T-cell (primary cell): Measurements from ENCODE around the gene PHRF1. TPM values are rescaled to one million over a fixed set of nuclear protein-coding genes. Genes with fewer than 3 reads are reported as not detected.

Source experiments
- ATAC-seq, 4 experiments: fragments of 200-7000 bp in 3 of 4; fragments of 150-1000 bp in 1 of 4; cut with Tn5 transposase; replicated peaks in 1 of 4; 1 replicate in 3 of 4; 2 replicates in 1 of 4; pipeline ENCODE4 v1.10.0; 2021; ENCODE audit warnings: moderate library complexity in 3 of 4, mild to moderate bottlenecking in 2 of 4, moderate number of reproducible peaks in 1 of 4
- CTCF ChIA-PET, 2 donors: fragments of 300-600 bp; sonication (Branson Sonifier 250); formaldehyde crosslinking; loops; one replicate each; lab custom pipeline; 2022; ENCODE audit warnings: antibody characterized with exemption in 2 of 2; lab: Charles Lee
- POLR2A ChIA-PET, 2 donors: fragments of 300-600 bp; sonication (Branson Sonifier 250); formaldehyde crosslinking; loops; one replicate each; lab custom pipeline; 2022; ENCODE audit warnings: antibody characterized with exemption in 2 of 2; lab: Charles Lee
- DNase-seq, 35 experiments: peaks; one replicate each; pipeline versions ENCODE4 v3.0.0 to v3.0.0-alpha.2; 2013 to 2023
- H3K27ac ChIP-seq: one replicate; pipeline ENCODE4 v1.5.1; 2013; ENCODE audit warnings: low read length
- H3K27me3 ChIP-seq, 2 experiments: replicated peaks in 1 of 2; 1 replicate in 1 of 2; 2 replicates in 1 of 2; pipeline versions ENCODE4 v1.6.1 to v1.7.0; 2013; ENCODE audit warnings: low read length in 1 of 2, mixed read lengths in 1 of 2; ENCODE audit not compliant: control insufficient read depth in 2 of 2, insufficient read depth in 2 of 2; ENCODE audit errors: extremely low read depth in 1 of 2
- H3K36me3 ChIP-seq, 2 donors: 1 replicate in 1 of 2; 2 replicates in 1 of 2; pipeline versions ENCODE4 v1.6.1 to v1.7.0; 2013; ENCODE audit warnings: low read length in 1 of 2; ENCODE audit not compliant: control insufficient read depth in 2 of 2, insufficient read depth in 1 of 2; ENCODE audit errors: extremely low read depth in 1 of 2
- H3K4me1 ChIP-seq, 2 experiments: 1 replicate in 1 of 2; 2 replicates in 1 of 2; pipeline versions ENCODE4 v1.6.1 to v1.7.0; 2013; ENCODE audit warnings: low read length in 2 of 2, mixed read lengths in 1 of 2; ENCODE audit not compliant: insufficient read depth in 2 of 2, control insufficient read depth in 1 of 2; ENCODE audit errors: extremely low read depth in 1 of 2
- H3K4me3 ChIP-seq, 2 donors: 1 replicate in 1 of 2; 2 replicates in 1 of 2; pipeline versions ENCODE4 v1.5.1 to v1.7.0; 2013; ENCODE audit warnings: mild to moderate bottlenecking in 2 of 2, low read length in 1 of 2, moderate library complexity in 1 of 2; ENCODE audit not compliant: control insufficient read depth in 1 of 2; ENCODE audit errors: extremely low read depth in 1 of 2
- H3K9me3 ChIP-seq: 2 replicates; pipeline ENCODE4 v1.7.0; 2013
- H3K27ac Mint-ChIP-seq, 2 donors: one replicate each; pipeline ENCODE4 v1.8.0; 2020 to 2021; ENCODE audit warnings: mild to moderate bottlenecking in 2 of 2, mixed read lengths in 2 of 2
- H3K27me3 Mint-ChIP-seq, 2 donors: one replicate each; pipeline ENCODE4 v1.8.0; 2021 to 2022; ENCODE audit warnings: mixed read lengths in 2 of 2
- H3K36me3 Mint-ChIP-seq: one replicate; pipeline ENCODE4 v1.8.0; 2021; ENCODE audit warnings: mixed read lengths
- H3K4me1 Mint-ChIP-seq, 3 donors: one replicate each; pipeline ENCODE4 v1.8.0; 2020 to 2022; ENCODE audit warnings: mixed read lengths in 3 of 3, mild to moderate bottlenecking in 1 of 3
- H3K4me3 Mint-ChIP-seq, 3 donors: one replicate each; pipeline ENCODE4 v1.8.0; 2020 to 2022; ENCODE audit warnings: mild to moderate bottlenecking in 3 of 3, mixed read lengths in 3 of 3, moderate library complexity in 3 of 3
- H3K9me3 Mint-ChIP-seq, 3 donors: one replicate each; pipeline ENCODE4 v1.8.0; 2020 to 2022; ENCODE audit warnings: mixed read lengths in 3 of 3
- WGBS: methylation state at CpG from one replicate; pipeline ENCODE4 v1.1.5; 2013; ENCODE audit warnings: missing lambda C conversion rate; ENCODE audit not compliant: insufficient coverage; 5-methylcytosine and 5-hydroxymethylcytosine counted together
- total RNA-seq, 35 experiments: library from RNA in 6 of 35; stranded (reverse) in 6 of 35; fragments of 120-200 nt in 1 of 35; gene quantifications; one replicate each; pipeline versions ENCODE4 v1.2.1 to v1.2.4 and lab custom pipeline; 2013 to 2026

Gene PHRF1
- total RNA-seq, 5 donors from 2014 or later (not counting 1 experiment from before 2014, with no cell fraction given) = 40.2 to 69.4 (median 66.3) TPM

DNA sequence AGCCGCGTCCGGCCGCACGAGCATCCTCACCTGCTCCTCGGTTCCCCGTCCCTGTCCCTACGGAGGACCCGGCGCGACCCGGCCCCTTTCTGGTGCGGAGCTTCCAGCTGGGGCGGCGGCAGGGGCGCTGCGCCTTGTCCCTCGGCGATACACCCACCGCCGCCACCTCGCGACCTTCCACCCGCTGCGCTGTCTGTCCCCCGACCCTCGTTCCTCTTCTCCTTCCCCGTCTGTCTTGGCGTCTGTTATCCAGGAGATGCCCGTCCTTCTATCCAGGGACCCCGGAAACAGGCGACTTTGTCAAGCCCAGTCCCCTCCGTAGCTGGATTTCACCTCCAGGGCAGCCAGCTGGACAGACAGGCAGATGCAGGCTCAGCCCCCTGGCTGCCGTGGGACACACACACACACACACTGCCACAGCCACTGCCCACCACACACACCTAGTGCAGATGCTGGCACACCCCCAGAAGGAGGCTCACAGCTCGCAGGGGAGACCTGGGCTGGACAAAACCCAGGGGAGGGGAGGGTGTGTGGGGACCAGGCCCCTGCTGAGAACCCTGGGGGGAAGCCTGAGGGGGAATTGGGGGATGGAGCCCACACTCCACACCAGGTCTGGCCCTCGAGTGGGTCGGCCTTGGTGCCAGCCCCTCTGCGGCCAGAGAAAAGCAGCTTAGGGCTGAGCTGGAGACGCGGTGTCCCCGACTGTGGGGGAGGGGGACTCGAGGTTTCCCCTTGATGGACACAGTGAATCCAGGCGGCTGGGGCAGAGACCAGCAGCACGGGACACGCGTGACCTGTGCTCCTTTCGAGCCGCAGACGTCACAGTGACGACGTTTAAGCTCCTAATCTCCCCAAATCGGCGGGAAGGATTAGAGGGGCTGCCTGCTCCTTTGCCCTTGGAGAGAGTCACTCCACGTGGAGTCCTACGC lies 61.6 kb downstream of the PHRF1 start:
- Mint-ChIP-seq H3K4me1 (peaks cover 15 to 19% (median 18%) of the 10 kb centered on the region in 3 donors), H3K4me3 (peak overlapping the region in 2 of 3 donors; percentile 36 to 75), H3K27ac (no peak overlapping the region), H3K9me3 (no peaks in the 10 kb centered on the region), H3K36me3 (no peaks in the 10 kb centered on the region), H3K27me3 (peaks cover 14 to 37% of the 10 kb centered on the region in 2 donors)
- peaks cover 0 to 35% of the 10 kb centered on the region in 2 experiments for H3K4me1 ChIP-seq
- no peaks in the 10 kb centered on the region for H3K9me3 ChIP-seq
- POLR2A ChIA-PET = no interaction called here
- WGBS = 34% methylated on average over 47 of the region's 55 CpGs
- CTCF ChIA-PET = interaction anchor here in 1 of 2 donors (0.5 kb wide), 1 partner anchor 84 kb away, joined by 5 read pairs; no protein-coding TSS in a partner anchor
- DNase-seq (no peak), ATAC-seq (no peak)
- no peaks in the 10 kb centered on the region for H3K36me3 ChIP-seq
- no peak overlapping the region for H3K27ac ChIP-seq
- peak overlapping the region in 1 of 2 donors; percentile 15 for H3K4me3 ChIP-seq
- H3K27me3 ChIP-seq = peaks cover 0 to 55% of the 10 kb centered on the region in 2 experiments

DNA sequence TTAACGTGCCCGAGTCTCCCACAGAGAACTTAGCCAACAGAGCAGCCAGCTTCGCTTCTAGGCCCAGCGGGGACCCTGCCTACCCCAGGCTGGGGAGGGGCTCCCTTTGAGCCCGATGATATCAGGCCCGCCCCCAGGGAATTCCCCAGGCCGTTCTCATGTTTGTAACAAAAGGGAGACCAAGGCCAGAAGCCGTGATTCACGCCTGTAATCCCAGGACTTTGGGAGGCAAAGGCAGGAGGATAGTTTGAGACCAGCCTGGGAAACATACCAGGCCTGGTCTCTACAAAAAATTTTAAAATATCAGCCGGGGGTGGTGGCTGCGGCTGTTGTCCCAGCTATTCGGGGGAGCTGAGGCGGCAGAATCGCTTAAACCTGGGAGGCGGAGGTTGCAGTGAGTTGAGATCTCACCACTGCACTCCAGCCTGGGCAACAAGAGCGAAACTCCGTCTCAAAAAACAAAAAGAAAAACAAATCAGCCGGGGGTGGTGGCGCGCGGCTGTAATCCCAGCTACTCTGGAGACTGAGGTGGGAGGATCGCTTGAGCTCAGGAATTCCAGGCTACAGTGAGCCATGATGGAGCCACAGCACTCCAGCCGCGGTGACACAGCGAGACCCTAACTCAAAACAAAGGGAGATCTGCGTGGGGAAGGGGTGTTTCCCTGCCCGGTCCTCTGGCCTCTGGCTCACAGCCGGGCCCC lies 62.5 kb downstream of the PHRF1 start:
- Histone ChIP-seq H3K36me3 (peaks cover 2 to 4% of the 10 kb centered on the region in 2 donors), H3K9me3 (no peaks in the 10 kb centered on the region), H3K4me1 (peaks cover 0 to 35% of the 10 kb centered on the region in 2 experiments), H3K27me3 (peaks cover 0 to 55% of the 10 kb centered on the region in 2 experiments), H3K27ac (no peak overlapping the region), H3K4me3 (no peak overlapping the region)
- H3K4me3 Mint-ChIP-seq = peak overlapping the region; percentile 9 to 75 (median 13)
- CTCF ChIA-PET = interaction anchor here in 1 of 2 donors (0.5 kb wide), 1 partner anchor 83 kb away, joined by 5 read pairs; no protein-coding TSS in a partner anchor
- POLR2A ChIA-PET = no interaction called here
- no peak for DNase-seq
- 78% methylated on average over 17 of the region's 28 CpGs for WGBS
- no peaks in the 10 kb centered on the region for H3K9me3 Mint-ChIP-seq
- H3K27ac Mint-ChIP-seq = no peak overlapping the region
- no peaks in the 10 kb centered on the region for H3K36me3 Mint-ChIP-seq
- peaks cover 15 to 19% (median 19%) of the 10 kb centered on the region in 3 donors for H3K4me1 Mint-ChIP-seq
- H3K27me3 Mint-ChIP-seq = peaks cover 14 to 35% of the 10 kb centered on the region in 2 donors
- no peak for ATAC-seq

- Histone ChIP-seq H3K27ac (no peak overlapping the region), H3K9me3 (no peaks in the 10 kb centered on the region), H3K4me3 (peak overlapping the region in 1 of 2 donors; percentile 38), H3K4me1 (peaks cover 0 to 35% of the 10 kb centered on the region in 2 experiments), H3K36me3 (peaks cover 5 to 11% of the 10 kb centered on the region in 2 donors), H3K27me3 (peaks cover 0 to 55% of the 10 kb centered on the region in 2 experiments)
- Mint-ChIP-seq H3K27ac (no peak overlapping the region), H3K27me3 (peaks cover 14 to 35% of the 10 kb centered on the region in 2 donors), H3K36me3 (no peaks in the 10 kb centered on the region), H3K4me1 (peaks cover 15 to 19% (median 19%) of the 10 kb centered on the region in 3 donors), H3K4me3 (peak overlapping the region in 1 of 3 donors; percentile 75), H3K9me3 (no peaks in the 10 kb centered on the region)
- WGBS = 8% methylated on average over 76 of the region's 80 CpGs
- ATAC-seq (peak; percentile 11 to 30 (median 22)), DNase-seq (no peak)
- ChIA-PET CTCF (no interaction called here), POLR2A (no interaction called here)
These were observed 63.2 kb downstream of the PHRF1 start for GRCh38 chr11:639332-639955.

DNA sequence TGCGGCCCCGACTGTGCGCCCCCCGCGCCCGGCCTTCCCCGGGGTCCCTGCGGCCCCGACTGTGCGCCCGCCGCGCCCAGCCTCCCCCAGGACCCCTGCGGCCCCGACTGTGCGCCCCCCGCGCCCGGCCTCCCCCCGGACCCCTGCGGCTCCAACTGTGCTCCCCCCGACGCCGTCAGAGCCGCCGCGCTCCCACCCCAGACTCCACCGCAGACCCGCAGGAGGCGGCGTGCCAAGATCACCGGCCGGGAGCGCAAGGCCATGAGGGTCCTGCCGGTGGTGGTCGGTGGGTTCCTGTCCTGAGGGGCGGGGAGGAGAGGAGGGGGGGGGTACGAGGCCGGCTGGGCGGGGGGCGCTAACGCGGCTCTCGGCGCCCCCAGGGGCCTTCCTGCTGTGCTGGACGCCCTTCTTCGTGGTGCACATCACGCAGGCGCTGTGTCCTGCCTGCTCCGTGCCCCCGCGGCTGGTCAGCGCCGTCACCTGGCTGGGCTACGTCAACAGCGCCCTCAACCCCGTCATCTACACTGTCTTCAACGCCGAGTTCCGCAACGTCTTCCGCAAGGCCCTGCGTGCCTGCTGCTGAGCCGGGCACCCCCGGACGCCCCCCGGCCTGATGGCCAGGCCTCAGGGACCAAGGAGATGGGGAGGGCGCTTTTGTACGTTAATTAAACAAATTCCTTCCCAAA lies 63.9 kb downstream of the PHRF1 start:
- peaks cover 0 to 51% of the 10 kb centered on the region in 2 experiments for H3K27me3 ChIP-seq
- no peak overlapping the region for H3K27ac ChIP-seq
- POLR2A ChIA-PET = no interaction called here
- Mint-ChIP-seq H3K4me1 (peaks cover 15 to 19% (median 19%) of the 10 kb centered on the region in 3 donors), H3K4me3 (peak overlapping the region; percentile 25 to 75 (median 37)), H3K27me3 (peaks cover 14 to 32% of the 10 kb centered on the region in 2 donors), H3K27ac (peak overlapping the region in 1 of 2 donors; percentile 39), H3K36me3 (peaks cover under 1% of the 10 kb centered on the region), H3K9me3 (no peaks in the 10 kb centered on the region)
- peaks cover 7 to 13% of the 10 kb centered on the region in 2 donors for H3K36me3 ChIP-seq
- H3K4me1 ChIP-seq = peaks cover 0 to 35% of the 10 kb centered on the region in 2 experiments
- H3K9me3 ChIP-seq = no peaks in the 10 kb centered on the region
- CTCF ChIA-PET = no interaction called here
- ATAC-seq (peak in 2 of 4 experiments; percentile 14 to 24), DNase-seq (peak in 1 of 35 experiments; percentile 52)
- 10% methylated on average over 55 of the region's 69 CpGs for WGBS
- H3K4me3 ChIP-seq = peak overlapping the region in 1 of 2 donors; percentile 50

DNA sequence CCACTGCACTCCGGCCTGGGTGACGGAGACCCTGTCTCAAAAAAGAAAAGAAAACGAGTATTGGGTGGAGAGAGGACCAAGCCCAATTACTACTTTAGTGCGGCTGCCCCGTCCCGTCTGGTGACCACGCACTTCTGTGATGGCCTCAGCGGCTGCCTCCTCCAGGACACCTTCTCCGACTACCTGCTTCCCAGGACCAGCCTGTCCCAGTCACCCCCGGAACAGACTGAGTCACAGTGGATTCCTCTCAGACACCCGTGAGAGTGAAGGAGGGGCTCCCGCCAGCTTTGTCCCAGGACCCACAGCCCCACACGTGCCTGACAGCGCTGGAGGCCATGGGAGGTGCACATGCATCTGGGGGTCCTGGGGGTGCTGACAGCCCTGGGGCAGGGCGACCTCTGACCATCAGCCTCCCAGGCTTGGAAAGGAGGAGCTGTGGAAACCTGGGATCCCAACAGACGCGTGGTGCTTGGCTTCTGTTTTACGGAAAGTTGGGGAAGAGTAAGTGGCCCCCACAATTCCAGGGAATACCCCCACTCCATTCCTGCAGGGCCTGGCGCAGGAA lies 65.6 kb downstream of the PHRF1 start:
- DNase-seq (no peak), ATAC-seq (no peak)
- H3K4me1 ChIP-seq = peaks cover 0 to 32% of the 10 kb centered on the region in 2 experiments
- Mint-ChIP-seq H3K36me3 (peaks cover 3% of the 10 kb centered on the region), H3K4me1 (peaks cover 12 to 19% (median 19%) of the 10 kb centered on the region in 3 donors), H3K9me3 (no peaks in the 10 kb centered on the region), H3K4me3 (peak overlapping the region in 1 of 3 donors; percentile 75), H3K27me3 (peaks cover 8 to 21% of the 10 kb centered on the region in 2 donors), H3K27ac (no peak overlapping the region)
- peaks cover 0 to 34% of the 10 kb centered on the region in 2 experiments for H3K27me3 ChIP-seq
- ChIA-PET CTCF (no interaction called here), POLR2A (interaction anchor here in 1 of 2 donors (0.6 kb wide), 1 partner anchor 119 kb away, joined by 5 read pairs; no protein-coding TSS in a partner anchor)
- H3K9me3 ChIP-seq = no peaks in the 10 kb centered on the region
- no peak overlapping the region for H3K4me3 ChIP-seq
- 94% methylated on average over 10 of the region's 19 CpGs for WGBS
- H3K36me3 ChIP-seq = peaks cover 7 to 14% of the 10 kb centered on the region in 2 donors
- no peak overlapping the region for H3K27ac ChIP-seq
